K562 (cell line): ENCODE data around the gene ZMYND19. TPM values are rescaled to one million over a fixed set of nuclear protein-coding genes. Genes with fewer than 3 reads are reported as not detected.

Source experiments
- BDP1 ChIP-seq: IDR thresholded peaks from 3 replicates; pipeline ENCODE4 v1.6.1; 2011; ENCODE audit not compliant: insufficient read length, insufficient read depth
- CC2D1A ChIP-seq: fragments of 450-650 bp; IDR thresholded peaks from 2 replicates; pipeline ENCODE4 v1.6.1; 2017; ENCODE audit warnings: mild to moderate bottlenecking
- EZH2 ChIP-seq: IDR thresholded peaks from 2 replicates; pipeline ENCODE4 v1.6.1; 2012; ENCODE audit warnings: low read depth, mild to moderate bottlenecking, inconsistent platforms, low read length, borderline replicate concordance
- JUND ChIP-seq, 2 experiments: IDR thresholded peaks; 2 replicates in 1 of 2; 3 replicates in 1 of 2; pipeline ENCODE4 v1.6.1; 2011; ENCODE audit warnings: borderline replicate concordance in 2 of 2, low read depth in 2 of 2, low read length in 2 of 2, improper control_type of control experiment in 1 of 2, missing biosample characterization in 1 of 2, missing genetic modification characterization in 1 of 2, missing genetic modification reagents in 1 of 2
- SAFB2 ChIP-seq: fragments of 200-400 bp; formaldehyde crosslinking; IDR thresholded peaks from 2 replicates; pipeline ENCODE4 v1.6.1; 2018; ENCODE audit warnings: borderline replicate concordance, low read length, low read depth, moderate library complexity; ENCODE audit not compliant: severe bottlenecking
- TBP ChIP-seq: optimal IDR thresholded peaks from 2 replicates; pipeline ENCODE3; 2011; ENCODE audit warnings: low read depth, low read length, improper control_type of control experiment
- TGIF2 ChIP-seq: sonication (generic); formaldehyde crosslinking; IDR thresholded peaks from 2 replicates; pipeline ENCODE4 v1.8.1; 2022; ENCODE audit warnings: mild to moderate bottlenecking, missing genetic modification reagents, moderate library complexity
- TRIM28 ChIP-seq: fragments of 450-650 bp; IDR thresholded peaks from 2 replicates; pipeline ENCODE4 v1.6.1; 2017
- U2AF2 ChIP-seq: fragments of 200-400 bp; formaldehyde crosslinking; optimal IDR thresholded peaks from 2 replicates; pipeline ENCODE3; 2017; ENCODE audit warnings: low read depth, mild to moderate bottlenecking, low read length
- XRCC3 ChIP-seq: fragments of 450-650 bp; IDR thresholded peaks from 2 replicates; pipeline ENCODE4 v1.6.1; 2017; ENCODE audit warnings: mild to moderate bottlenecking, moderate library complexity
- ZFP1 ChIP-seq: fragments of 450-650 bp; formaldehyde crosslinking; IDR thresholded peaks from 2 replicates; pipeline ENCODE4 v1.4.0; 2020; ENCODE audit warnings: mild to moderate bottlenecking, mixed read lengths
- polyA plus RNA-seq, 8 experiments: library from polyadenylated mRNA; depleted of rRNA in 4 of 8; stranded (reverse) in 5 of 8; unstranded in 3 of 8; fragments of >200 nt; fragmentation: Nextera tagmentation in 2 of 8; fragmentation: Illumina TruSeq in 1 of 8; extraction: Ambion mirVana in 2 of 8; extraction: Trizol in 1 of 8; gene quantifications; 2 replicates each; pipeline versions ENCODE4 v1.2.1 to v1.2.3, GENCODE V29; 2011 to 2014; ENCODE audit warnings: inconsistent platforms in 1 of 8, missing spikeins in 1 of 8
- total RNA-seq, 7 experiments: library from RNA; depleted of rRNA in 6 of 7; stranded (reverse); fragments of >200 nt in 6 of 7; fragmentation: Illumina TruSeq in 2 of 7; extraction: Trizol in 2 of 7; gene quantifications; 2 replicates each; pipeline versions ENCODE4 v1.2.1 to v1.2.3, GENCODE V29; 2011 to 2021; ENCODE audit warnings: low replicate concordance in 1 of 7
- TF ChIP-seq, protein P1 (sequence below): fragments of 250-450 bp; sonication (Bioruptor Pico); IDR thresholded peaks from 2 replicates; pipeline ENCODE4 v1.8.0; 2021; ENCODE audit warnings: mild to moderate bottlenecking, moderate library complexity
- TF ChIP-seq, protein P2 (sequence below): fragments of 450-650 bp; IDR thresholded peaks from one replicate; pipeline ENCODE4 v1.6.1; 2018; ENCODE audit warnings: mild to moderate bottlenecking, moderate library complexity; ENCODE audit not compliant: partially characterized antibody
- TF ChIP-seq, protein P3 (sequence below): fragments of 450-650 bp; IDR thresholded peaks from 2 replicates; pipeline ENCODE4 v1.6.1; 2017; ENCODE audit warnings: antibody characterized with exemption, mild to moderate bottlenecking
- TF ChIP-seq, protein P4 (sequence below): fragments of 450-650 bp; formaldehyde crosslinking; IDR thresholded peaks from 2 replicates; pipeline ENCODE4 v1.4.0; 2022; ENCODE audit warnings: mild to moderate bottlenecking, moderate library complexity
- TF ChIP-seq, protein P5 (sequence below): fragments of 250-450 bp; sonication (Bioruptor Pico); IDR thresholded peaks from 2 replicates; pipeline ENCODE4 v1.9.0; 2021; ENCODE audit warnings: mild to moderate bottlenecking

Gene ZMYND19
- total and polyA plus RNA-seq, 9 of the 15 experiments (the other 6 are each of a cell fraction or from before 2014, with no cell fraction given): 1.0 to 86.7 (median 44.0) TPM

DNA sequence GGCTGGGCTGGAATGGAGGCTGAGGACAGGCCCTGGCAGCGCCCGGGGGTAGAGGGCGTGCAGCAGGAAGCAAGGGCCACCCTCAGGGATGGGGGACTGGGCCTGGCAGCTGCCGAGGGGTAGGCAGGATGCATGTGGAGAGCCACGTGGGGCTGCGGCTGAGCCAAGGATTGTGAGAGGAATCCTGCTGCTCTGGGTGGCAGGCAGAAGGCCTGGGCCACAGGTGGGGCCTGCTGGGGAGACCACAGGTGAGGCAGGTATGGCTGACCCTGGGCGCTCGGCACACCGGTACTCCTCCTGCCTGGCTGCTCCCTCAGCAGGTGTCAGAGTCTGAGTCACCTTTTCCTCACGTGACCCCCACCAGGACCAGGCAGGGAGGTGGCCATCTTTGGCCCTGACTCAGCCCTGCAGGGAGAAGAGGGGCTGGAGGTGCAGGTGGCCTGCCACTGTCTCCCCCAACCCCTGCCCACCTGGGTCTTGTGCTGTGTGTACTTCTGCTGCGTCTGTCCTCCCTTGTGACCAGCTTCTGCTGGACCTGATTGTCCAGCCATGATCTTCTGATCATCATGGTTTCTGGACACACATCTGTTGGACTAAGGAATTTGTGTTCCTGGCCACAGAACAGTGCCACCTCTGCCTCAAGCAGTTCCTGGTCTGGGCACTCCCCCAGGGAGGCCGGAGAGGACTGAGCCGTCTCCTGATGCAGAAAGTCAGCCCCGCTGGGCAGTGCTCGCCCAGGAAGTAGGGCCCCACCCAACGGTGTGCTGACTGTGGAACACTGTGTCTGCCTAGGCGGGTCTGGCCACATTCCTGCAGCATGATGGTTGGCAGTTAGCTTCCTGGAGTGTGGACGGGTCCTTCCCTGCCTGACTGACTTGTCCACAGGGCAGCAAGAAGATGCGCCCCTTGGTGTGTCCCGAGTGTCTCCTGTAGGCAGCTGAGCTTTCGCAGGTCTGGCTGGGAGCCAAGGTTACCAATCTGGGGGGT lies 21.6 kb upstream of the ZMYND19 start (continued):
- TF ChIP-seq SAFB2: no peak
- no peak for TF ChIP-seq ZFP1 (CRISPR knock-in tag)
- TF ChIP-seq TGIF2: no peak
- TF ChIP-seq, protein P1, sequence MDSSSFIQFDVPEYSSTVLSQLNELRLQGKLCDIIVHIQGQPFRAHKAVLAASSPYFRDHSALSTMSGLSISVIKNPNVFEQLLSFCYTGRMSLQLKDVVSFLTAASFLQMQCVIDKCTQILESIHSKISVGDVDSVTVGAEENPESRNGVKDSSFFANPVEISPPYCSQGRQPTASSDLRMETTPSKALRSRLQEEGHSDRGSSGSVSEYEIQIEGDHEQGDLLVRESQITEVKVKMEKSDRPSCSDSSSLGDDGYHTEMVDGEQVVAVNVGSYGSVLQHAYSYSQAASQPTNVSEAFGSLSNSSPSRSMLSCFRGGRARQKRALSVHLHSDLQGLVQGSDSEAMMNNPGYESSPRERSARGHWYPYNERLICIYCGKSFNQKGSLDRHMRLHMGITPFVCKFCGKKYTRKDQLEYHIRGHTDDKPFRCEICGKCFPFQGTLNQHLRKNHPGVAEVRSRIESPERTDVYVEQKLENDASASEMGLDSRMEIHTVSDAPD (CRISPR knock-in tag): no peak
- TF ChIP-seq, protein P2, sequence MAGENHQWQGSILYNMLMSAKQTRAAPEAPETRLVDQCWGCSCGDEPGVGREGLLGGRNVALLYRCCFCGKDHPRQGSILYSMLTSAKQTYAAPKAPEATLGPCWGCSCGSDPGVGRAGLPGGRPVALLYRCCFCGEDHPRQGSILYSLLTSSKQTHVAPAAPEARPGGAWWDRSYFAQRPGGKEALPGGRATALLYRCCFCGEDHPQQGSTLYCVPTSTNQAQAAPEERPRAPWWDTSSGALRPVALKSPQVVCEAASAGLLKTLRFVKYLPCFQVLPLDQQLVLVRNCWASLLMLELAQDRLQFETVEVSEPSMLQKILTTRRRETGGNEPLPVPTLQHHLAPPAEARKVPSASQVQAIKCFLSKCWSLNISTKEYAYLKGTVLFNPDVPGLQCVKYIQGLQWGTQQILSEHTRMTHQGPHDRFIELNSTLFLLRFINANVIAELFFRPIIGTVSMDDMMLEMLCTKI: no peak
- no peak for TF ChIP-seq CC2D1A
- TF ChIP-seq, protein P3, sequence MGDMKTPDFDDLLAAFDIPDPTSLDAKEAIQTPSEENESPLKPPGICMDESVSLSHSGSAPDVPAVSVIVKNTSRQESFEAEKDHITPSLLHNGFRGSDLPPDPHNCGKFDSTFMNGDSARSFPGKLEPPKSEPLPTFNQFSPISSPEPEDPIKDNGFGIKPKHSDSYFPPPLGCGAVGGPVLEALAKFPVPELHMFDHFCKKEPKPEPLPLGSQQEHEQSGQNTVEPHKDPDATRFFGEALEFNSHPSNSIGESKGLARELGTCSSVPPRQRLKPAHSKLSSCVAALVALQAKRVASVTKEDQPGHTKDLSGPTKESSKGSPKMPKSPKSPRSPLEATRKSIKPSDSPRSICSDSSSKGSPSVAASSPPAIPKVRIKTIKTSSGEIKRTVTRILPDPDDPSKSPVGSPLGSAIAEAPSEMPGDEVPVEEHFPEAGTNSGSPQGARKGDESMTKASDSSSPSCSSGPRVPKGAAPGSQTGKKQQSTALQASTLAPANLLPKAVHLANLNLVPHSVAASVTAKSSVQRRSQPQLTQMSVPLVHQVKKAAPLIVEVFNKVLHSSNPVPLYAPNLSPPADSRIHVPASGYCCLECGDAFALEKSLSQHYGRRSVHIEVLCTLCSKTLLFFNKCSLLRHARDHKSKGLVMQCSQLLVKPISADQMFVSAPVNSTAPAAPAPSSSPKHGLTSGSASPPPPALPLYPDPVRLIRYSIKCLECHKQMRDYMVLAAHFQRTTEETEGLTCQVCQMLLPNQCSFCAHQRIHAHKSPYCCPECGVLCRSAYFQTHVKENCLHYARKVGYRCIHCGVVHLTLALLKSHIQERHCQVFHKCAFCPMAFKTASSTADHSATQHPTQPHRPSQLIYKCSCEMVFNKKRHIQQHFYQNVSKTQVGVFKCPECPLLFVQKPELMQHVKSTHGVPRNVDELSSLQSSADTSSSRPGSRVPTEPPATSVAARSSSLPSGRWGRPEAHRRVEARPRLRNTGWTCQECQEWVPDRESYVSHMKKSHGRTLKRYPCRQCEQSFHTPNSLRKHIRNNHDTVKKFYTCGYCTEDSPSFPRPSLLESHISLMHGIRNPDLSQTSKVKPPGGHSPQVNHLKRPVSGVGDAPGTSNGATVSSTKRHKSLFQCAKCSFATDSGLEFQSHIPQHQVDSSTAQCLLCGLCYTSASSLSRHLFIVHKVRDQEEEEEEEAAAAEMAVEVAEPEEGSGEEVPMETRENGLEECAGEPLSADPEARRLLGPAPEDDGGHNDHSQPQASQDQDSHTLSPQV: no peak; the same call in 1 of the 2 replicates
- no peak for TF ChIP-seq U2AF2
- no peak for TF ChIP-seq XRCC3
- TF ChIP-seq TRIM28: no peak
- no peak for TF ChIP-seq EZH2
- TF ChIP-seq, protein P4, sequence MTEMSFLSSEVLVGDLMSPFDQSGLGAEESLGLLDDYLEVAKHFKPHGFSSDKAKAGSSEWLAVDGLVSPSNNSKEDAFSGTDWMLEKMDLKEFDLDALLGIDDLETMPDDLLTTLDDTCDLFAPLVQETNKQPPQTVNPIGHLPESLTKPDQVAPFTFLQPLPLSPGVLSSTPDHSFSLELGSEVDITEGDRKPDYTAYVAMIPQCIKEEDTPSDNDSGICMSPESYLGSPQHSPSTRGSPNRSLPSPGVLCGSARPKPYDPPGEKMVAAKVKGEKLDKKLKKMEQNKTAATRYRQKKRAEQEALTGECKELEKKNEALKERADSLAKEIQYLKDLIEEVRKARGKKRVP: no peak
- no peak for TF ChIP-seq BDP1
- no peak for TF ChIP-seq TBP
- TF ChIP-seq, protein P5, sequence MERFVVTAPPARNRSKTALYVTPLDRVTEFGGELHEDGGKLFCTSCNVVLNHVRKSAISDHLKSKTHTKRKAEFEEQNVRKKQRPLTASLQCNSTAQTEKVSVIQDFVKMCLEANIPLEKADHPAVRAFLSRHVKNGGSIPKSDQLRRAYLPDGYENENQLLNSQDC (CRISPR knock-in tag): no peak
- peak; percentile 76 for TF ChIP-seq JUND (IDR thresholded peaks at IDR 0.05; ENCODE audit: borderline replicate concordance, low read depth, low read length)
- peak; percentile 64; the same call in 2 of the 3 replicates for TF ChIP-seq JUND (tag; IDR thresholded peaks at IDR 0.05; ENCODE audit: borderline replicate concordance, low read depth, low read length)
